A673 (cell line): ENCODE measurements around the gene TEX26. TPM values are rescaled to one million over a fixed set of nuclear protein-coding genes. Genes with fewer than 3 reads are reported as not detected.

Experiments used
- BruUV-seq: library from RNA; stranded (reverse); fragments of 400-500 nt; replicated peaks from 2 replicates; lab custom pipeline; 2021; lab: Mats Ljungman, UMichigan
- CTCF ChIA-PET: fragments of 300-600 bp; sonication (Branson Sonifier 250); formaldehyde crosslinking; loops from one replicate; lab custom pipeline; 2022; ENCODE audit warnings: antibody characterized with exemption; lab: Charles Lee
- POLR2A ChIA-PET: fragments of 300-600 bp; sonication (Branson Sonifier 250); formaldehyde crosslinking; loops from one replicate; lab custom pipeline; 2022; ENCODE audit warnings: antibody characterized with exemption; ENCODE audit not compliant: low non-redundant PET; lab: Charles Lee
- DNase-seq: peaks from one replicate; pipeline ENCODE4 v3.0.0-alpha.2; 2015; ENCODE audit warnings: low spot score
- H3K27ac ChIP-seq: fragments of 200-600 bp; sonication (generic); 2 replicates; pipeline ENCODE4 v1.5.1; 2016; ENCODE audit warnings: mixed run types, low read depth, mild to moderate bottlenecking, mixed read lengths, antibody characterized with exemption, low read length; ENCODE audit not compliant: poor library complexity, severe bottlenecking
- H3K27me3 ChIP-seq: fragments of 200-600 bp; sonication (generic); replicated peaks from 2 replicates; pipeline ENCODE4 v1.6.1; 2017; ENCODE audit warnings: mixed run types, low read depth, mild to moderate bottlenecking, mixed read lengths, antibody characterized with exemption, low read length; ENCODE audit not compliant: insufficient read depth, poor library complexity
- H3K36me3 ChIP-seq: fragments of 200-600 bp; sonication (generic); 2 replicates; pipeline ENCODE4 v1.6.1; 2016; ENCODE audit warnings: mixed run types, mild to moderate bottlenecking, mixed read lengths, antibody characterized with exemption, low read length; ENCODE audit not compliant: insufficient read depth, poor library complexity, severe bottlenecking
- H3K4me1 ChIP-seq: fragments of 200-600 bp; sonication (generic); 2 replicates; pipeline ENCODE4 v1.6.1; 2017; ENCODE audit warnings: mixed run types, mild to moderate bottlenecking, mixed read lengths, antibody characterized with exemption, low read length; ENCODE audit not compliant: insufficient read depth, poor library complexity, severe bottlenecking
- H3K4me3 ChIP-seq: fragments of 200-600 bp; sonication (generic); 2 replicates; pipeline ENCODE4 v1.5.1; 2016; ENCODE audit warnings: low read depth, mixed run types, mild to moderate bottlenecking, mixed read lengths, low read length; ENCODE audit not compliant: poor library complexity, severe bottlenecking
- H3K9me3 ChIP-seq: fragments of 200-600 bp; sonication (generic); 2 replicates; pipeline ENCODE4 v1.6.1; 2016; ENCODE audit warnings: mixed run types, low read depth, mild to moderate bottlenecking, mixed read lengths, antibody characterized with exemption, low read length; ENCODE audit not compliant: poor library complexity, severe bottlenecking
- CTCF ChIP-seq: fragments of 300-800, 200-600 bp; sonication (generic); conservative IDR thresholded peaks from 2 replicates; pipeline ENCODE4 v1.5.1; 2017; ENCODE audit warnings: low read depth, mild to moderate bottlenecking, antibody characterized with exemption, low read length, moderate library complexity, mixed read lengths
- EZH2 ChIP-seq: fragments of 200-600 bp; sonication (generic); IDR thresholded peaks from 2 replicates; pipeline ENCODE4 v1.6.1; 2017; ENCODE audit warnings: borderline replicate concordance, low read depth, mild to moderate bottlenecking, mixed read lengths, antibody characterized with exemption, low read length; ENCODE audit not compliant: poor library complexity, severe bottlenecking
- intact Hi-C: fragments of 100-400 bp; cut with micrococcal nuclease; formaldehyde crosslinking; loops from one replicate; pipeline ENCODE4 v1.10.0; 2022; ENCODE audit not compliant: unreplicated experiment
- total RNA-seq: library from RNA; stranded (reverse); gene quantifications from 2 replicates; pipeline ENCODE4 v1.2.3, GENCODE V29; 2021

Gene TEX26
- total RNA-seq, 1 experiment from 2014 or later = not detected

GRCh38 chr13:30906411-30907051 is 25.9 kb upstream of the TEX26 start:
- TF ChIP-seq EZH2 = no peak
- TF ChIP-seq CTCF = no peak
- no TSS peak for BruUV-seq
- DNase-seq = no peak
- intact Hi-C loops = no loop called here
- H3K27me3 ChIP-seq = no peaks in the 10 kb centered on the region
- H3K9me3 ChIP-seq = no peaks in the 10 kb centered on the region
- CTCF ChIA-PET = no interaction called here
- H3K27ac ChIP-seq = peak overlapping the region; percentile 56
- no peak overlapping the region for H3K4me3 ChIP-seq
- no peaks in the 10 kb centered on the region for H3K36me3 ChIP-seq
- POLR2A ChIA-PET = no interaction called here
- H3K4me1 ChIP-seq = peaks cover 20% of the 10 kb centered on the region

- DNase-seq = no peak
- no peak for TF ChIP-seq CTCF
- no peak for TF ChIP-seq EZH2
- no peaks in the 10 kb centered on the region for H3K36me3 ChIP-seq
- CTCF ChIA-PET = no interaction called here
- no peaks in the 10 kb centered on the region for H3K27me3 ChIP-seq
- BruUV-seq = no TSS peak
- POLR2A ChIA-PET = no interaction called here
- H3K27ac ChIP-seq = peak overlapping the region; percentile 56
- intact Hi-C loops = no loop called here
- no peaks in the 10 kb centered on the region for H3K9me3 ChIP-seq
- H3K4me1 ChIP-seq = peaks cover 20% of the 10 kb centered on the region
- H3K4me3 ChIP-seq = no peak overlapping the region
These were observed 25.2 kb upstream of the TEX26 start for GRCh38 chr13:30907121-30907861.

GRCh38 chr13:30908416-30908980 is 24.0 kb upstream of the TEX26 start:
- TF ChIP-seq CTCF (no peak), EZH2 (no peak)
- DNase-seq = peak; percentile 67
- intact Hi-C loops = no loop called here
- no peaks in the 10 kb centered on the region for H3K9me3 ChIP-seq
- no peaks in the 10 kb centered on the region for H3K27me3 ChIP-seq
- no peaks in the 10 kb centered on the region for H3K36me3 ChIP-seq
- ChIA-PET CTCF (interaction anchor here (0.5 kb wide), 1 partner anchor 217 kb away, joined by 3 read pairs; no protein-coding TSS in a partner anchor), POLR2A (no interaction called here)
- peak overlapping the region; percentile 56 for H3K27ac ChIP-seq
- H3K4me1 ChIP-seq = peaks cover 20% of the 10 kb centered on the region
- BruUV-seq = no TSS peak
- no peak overlapping the region for H3K4me3 ChIP-seq
